HG02610 (cell line): ENCODE data around the gene KRTAP5-4.
"Not testable (repeated sequence)": the region's sequence is repeated elsewhere in the genome, so short reads cannot be mapped to it uniquely, and the experiment has no call there.

ENCODE experiments used
- ATAC-seq: cut with Tn5 transposase; IDR thresholded peaks from one replicate; pipeline ENCODE4 v1.9.1; 2021; ENCODE audit warnings: mild to moderate bottlenecking, moderate library complexity; ENCODE audit not compliant: unreplicated experiment

The KRTAP5-4 gene, protein sequence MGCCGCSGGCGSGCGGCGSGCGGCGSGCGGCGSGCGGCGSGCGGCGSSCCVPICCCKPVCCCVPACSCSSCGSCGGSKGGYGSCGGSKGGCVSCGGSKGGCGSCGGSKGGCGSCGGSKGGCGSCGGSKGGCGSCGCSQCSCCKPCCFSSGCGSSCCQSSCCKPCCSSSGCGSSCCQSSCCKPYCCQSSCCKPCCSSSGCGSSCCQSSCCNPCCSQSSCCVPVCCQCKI

DNA sequence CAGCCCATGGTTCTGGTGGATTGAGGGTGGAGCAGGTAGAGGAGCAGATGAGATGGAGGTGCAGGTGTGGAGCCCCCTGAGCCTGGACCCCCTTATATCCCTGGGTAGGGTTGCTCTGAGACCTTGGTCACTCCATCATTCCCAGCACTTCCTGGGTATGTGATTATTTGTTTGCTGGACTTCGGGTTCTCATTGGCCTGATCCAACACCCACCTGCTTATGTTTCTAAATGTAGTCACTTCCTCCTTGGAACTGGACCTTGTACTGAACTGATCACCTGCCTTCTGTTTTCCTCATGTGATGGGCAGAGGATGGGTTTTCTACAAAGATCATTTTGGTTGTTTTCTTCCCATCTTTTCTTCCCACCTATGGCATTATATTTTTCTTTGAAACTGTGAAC, at the start of gene KRTAP5-4:
TSS of gene KRTAP5-4 (minus strand) at position 53 of the 400 bp plus-strand sequence. CDS start at position 8, 45 bp downstream.
- no peak for ATAC-seq

DNA sequence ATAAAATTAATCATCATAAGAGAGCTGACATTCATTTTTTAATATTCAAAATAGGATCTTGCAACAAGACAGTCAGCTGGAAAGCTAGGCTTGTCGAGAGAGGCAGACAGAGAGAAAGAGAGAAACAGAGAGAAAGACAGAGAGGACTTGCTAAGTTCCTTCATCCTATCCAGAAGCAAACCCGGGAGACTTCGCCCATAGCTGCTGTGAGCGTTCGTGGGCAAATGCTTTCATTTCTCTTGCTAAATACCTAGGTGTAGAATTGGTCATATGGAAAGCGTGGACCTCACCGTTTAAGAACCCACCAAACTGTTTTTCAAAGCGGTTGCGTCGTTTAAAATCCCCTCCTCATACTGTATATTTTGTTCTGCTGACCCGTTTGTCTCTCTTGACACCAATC, 49.7 kb upstream of the KRTAP5-4 start:
- no peak for ATAC-seq

DNA sequence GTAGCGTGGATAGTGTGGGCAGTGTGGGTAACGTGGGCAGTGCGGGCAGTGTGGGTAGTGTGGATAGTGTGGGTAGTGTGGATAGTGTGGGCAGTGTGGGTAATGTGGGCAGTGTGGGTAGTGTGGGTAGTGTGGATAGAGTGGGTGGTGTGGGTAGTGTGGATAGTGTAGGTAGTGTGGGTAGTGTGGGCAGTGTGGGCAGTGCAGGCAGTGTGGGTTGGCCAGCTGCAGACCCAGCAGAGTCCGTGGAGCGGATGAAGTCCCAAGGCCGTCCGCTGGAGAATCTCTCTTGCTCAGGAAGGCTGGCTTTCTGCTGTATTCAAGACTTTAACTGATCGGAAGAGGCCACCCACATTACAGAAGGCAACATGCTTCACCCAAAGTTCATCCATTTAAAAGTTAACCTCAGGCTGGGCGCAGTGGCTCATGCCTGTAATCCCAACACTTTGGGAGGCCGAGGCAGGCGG, 49.0 kb upstream of the KRTAP5-4 start:
- no peak for ATAC-seq

DNA sequence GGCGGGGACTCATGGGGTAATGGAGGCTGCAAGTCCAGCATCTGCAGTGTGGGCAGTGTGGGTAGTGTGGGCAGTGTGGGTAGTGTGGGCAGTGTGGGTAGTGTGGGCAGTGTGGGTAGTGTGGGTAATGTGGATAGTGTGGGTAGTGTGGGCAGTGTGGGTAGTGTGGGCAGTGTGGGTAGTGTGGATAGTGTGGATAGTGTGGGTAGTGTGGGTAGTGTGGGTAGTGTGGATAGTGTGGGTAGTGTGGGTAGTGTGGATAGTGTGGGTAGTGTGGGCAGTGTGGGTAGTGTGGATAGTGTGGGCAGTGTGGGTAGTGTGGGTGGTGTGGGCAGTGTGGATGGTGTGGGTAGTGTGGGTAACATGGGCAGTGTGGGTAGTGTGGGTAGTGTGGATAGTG, 48.5 kb upstream of the KRTAP5-4 start:
- not testable (repeated sequence) for ATAC-seq

DNA sequence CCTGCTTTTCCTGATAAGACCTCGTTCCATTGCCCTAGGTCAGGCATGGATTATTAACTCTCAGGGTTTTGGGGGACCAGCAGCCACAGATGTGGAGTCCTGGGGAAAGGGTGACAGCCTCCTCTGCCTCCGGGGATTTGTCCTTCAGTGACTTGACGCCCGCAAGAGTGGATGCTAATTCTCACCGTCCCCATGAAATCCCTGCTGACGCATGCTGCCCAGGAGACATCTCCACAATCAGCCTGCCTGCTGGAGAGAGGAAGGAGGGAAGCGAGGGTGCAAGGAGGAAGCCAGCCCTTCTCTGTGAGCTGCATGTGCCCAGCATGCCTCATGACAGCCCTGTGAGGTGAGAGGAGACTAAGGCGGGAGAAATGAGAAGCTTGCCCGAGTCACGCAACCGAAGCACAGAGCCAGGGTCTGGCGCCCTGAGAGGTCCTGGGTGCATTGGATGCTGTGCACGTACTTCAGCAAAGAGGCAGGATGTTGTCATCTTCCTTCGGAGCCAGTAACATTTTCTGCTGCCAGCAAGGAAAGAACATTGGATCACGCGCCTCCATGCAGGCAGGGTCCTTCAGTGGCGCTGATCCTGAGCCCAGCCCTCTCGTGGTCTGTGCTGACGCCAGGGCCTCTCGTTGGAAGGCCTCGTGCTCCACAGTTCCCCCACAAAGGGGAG, 47.7 kb upstream of the KRTAP5-4 start:
- ATAC-seq, result no peak

DNA sequence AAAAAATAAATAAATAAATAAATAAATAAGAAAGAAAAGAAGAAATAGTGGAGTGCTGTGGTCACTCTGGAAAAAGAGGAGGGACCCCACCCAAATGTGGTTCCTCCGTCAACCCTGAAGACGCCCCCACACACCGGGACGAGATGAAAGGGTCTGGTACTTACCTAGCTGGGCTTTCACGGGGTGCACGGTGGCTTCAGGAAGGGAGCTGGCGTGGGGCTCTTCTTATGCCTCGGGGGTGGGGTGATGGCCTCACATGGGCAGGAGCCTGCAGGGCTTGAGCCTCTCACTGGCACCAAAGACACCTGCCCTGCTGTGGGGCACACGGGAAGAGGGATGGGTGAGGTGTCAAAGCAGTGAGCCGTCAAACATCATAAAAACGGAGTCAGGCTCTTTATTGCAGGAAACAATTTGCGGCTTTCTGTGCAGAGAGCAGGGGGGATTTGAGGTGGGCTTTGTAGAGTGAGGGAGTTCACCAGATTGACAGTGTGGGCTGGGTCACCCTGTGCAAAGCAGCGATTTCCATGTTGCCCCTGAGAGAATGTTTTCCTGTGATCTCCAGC, 47.1 kb upstream of the KRTAP5-4 start:
- no peak for ATAC-seq

DNA sequence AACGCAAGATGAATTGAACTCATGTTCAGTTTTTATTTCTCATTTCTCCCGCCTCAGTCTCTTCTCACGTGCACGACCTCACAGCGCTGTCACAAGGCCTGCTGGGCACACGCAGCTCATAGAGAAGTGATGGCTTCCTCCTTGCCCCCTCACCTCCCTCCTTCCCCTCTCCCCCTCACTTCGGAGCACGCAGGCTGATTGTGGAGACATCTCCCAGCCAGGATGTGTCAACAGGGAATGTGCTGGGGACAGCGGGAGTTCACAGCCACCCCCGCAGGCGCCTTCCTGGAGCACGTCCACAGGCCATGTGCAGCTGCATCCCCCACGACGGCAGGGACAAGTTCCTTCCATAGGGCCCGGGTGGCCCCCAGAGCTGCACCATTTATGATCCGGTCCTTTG, 46.0 kb upstream of the KRTAP5-4 start:
- ATAC-seq, result no peak

DNA sequence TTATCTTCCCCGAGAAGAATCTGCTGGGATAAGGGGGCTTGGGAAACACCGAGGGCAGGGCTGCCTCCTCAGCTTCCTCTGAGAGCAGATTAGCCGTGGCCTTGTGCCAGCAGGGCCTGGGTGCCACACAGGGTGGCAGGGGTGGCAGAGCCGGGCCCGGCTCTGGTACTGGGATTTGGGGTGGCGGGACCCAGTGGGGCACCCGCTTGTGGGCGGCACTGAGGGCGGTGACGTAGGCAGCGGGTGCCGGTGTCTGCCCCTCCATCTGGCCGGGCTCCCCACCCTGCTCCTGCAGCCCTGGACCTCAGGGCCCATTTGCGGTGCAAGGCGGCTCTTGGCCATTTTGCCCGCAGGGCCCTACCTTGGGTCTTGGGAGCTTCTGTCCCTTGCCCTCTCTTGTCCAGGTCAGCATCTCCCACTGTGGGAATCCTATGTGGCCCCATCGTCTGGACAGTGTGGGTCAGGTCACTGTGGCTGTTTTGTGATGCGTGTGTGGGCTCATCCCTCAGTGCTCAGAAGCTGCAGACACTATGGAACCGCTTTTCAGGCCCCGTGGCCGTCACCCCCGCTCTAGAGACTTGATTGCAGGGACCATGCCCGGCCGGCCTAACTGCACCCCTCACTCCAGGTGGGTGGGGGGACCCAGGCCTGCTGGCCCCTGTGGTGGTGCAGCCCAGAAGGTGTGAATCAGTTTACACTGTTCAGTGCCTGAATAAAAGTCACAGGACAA, 45.3 kb upstream of the KRTAP5-4 start:
- no peak for ATAC-seq

DNA sequence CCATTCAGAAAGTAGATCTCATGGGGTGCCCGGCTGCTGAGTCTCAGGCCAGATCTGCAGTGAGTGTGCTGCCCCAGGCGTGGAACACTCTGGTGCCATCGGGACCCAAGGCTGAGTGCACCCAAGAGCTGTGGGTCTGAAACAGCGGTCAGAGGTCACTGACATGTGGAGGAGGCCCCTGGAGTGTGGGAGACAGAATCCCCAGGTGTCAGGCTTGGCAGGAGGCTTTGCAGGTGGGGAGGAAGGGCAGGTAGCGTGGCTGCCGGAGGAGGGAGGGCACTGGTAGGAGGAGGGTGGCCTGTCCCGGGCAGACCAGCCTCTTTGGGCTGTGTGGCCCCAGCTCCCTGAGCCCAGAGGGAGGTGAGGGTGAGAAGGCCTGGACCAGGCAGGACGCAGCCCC, 43.4 kb upstream of the KRTAP5-4 start:
- ATAC-seq, result no peak

DNA sequence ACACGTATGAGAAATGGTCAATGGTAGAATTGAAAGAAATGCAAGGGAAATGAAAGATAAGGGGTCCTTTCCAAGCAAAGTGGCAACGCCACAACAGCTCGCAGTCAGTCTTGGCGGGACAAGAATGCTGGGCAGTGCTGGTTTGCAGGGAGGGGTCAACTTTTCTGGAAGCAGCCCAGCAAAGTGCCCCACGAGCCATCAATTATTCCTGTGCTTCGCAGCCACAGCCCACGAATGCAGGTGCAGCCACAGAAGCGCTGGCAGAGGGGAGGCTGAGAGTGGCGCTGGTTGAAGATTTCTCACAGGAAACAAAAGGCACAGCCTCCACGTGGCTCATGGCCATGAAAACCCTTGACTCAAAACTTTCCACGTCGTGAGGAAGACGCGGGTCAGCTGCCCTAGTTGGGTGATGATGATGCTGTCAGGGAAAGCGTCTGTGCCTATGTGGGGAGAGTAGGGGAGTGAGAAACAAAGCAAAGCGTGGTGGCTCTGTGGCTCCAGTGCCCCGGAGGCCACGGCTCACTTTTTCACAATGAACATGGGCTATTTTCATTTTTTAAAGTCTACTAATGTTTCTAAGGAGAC, 40.9 kb upstream of the KRTAP5-4 start:
- ATAC-seq, result not testable (repeated sequence)

DNA sequence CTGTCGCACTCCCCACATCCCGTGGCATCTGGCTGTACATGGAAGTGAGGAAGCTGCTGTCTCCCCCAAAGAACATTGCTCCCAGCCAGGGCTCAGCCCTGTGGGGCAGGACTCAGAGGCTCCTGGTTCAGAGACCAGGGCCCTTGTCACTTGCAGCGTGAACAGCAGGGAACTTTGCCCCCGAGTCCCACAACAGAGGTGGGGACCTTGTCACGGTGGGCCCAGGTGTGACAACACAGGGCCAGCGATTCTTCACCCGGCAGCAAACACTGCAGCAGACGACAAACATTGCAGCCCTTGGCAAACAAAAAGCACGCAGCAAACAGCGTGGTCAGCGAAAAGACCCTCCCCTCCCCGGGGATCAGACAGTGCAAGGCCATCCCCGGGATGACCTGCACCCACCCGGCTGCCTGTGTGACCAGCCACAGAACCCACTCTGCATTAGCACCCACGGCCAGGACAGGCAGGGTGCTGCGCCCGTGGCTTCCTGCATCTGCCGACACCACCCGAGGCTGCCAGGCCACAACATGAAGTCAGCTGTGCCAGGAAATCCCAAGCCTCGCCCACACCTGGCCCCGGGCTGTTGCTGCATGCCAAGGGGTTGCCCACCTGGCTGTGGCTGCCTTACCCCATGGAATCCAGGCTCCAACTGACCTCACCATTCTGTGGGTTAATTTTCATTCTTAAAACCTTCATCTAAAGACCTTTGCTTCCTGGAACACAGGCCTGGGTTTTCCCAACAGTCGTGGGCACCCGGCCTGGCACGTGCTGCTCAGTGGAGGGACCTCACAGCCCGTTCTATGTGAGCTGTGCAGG, 39.7 kb upstream of the KRTAP5-4 start:
- not testable (repeated sequence) for ATAC-seq

DNA sequence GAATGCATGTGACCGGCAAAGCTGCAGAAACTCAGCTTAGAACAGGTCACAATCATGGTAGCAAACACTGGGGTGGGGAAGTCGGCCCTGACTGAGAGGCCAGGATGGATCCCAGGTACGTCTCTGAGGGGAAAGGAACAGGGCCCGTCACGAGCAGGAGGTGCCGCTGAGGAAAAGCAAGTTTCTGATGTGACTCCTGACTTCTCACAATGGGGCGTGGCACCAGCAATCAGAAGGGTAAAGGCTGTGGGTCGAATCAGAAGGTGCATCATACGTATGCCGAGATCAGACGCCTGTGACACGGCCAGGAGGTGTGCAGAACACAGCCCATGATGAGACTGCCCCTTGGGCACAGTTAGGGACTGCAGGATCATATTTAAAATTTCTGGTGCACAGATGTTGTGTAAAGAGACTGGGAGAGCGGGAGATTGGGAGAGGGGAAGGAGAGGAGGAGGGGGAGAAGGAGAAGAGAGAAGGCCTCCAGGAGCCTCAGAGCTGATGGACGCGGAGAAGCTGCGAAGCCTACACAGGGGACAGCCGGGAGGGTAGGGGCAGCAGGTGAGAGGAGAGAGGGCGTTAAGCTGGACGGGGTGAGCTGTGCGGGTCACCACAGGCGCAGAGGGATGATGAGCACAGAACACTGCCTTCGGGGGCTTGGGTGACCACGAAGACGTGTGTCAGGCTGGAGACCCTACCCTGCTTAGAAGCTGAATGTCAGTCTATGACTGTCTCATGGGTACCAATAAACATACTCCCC, 38.4 kb upstream of the KRTAP5-4 start:
- ATAC-seq, result no peak

DNA sequence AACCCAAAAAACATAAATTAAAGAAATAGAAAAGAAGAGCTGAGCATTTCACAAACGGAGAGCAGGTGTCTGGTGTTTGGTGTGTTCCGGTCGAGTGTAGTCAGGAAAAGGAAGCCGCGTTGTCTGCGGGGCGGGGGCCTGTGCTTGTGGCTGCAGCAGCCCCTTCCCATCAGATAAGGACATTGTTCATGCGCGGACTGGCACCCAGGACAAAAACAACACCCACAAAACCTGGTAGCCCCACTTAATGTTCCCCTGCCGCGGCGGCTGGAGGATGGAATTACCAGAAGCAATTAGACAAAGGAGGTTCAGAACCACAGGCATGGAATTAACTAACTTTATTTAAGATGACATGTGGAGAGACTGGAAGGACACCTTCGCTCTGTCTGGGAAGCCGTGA, 37.6 kb upstream of the KRTAP5-4 start:
- ATAC-seq, result no peak

DNA sequence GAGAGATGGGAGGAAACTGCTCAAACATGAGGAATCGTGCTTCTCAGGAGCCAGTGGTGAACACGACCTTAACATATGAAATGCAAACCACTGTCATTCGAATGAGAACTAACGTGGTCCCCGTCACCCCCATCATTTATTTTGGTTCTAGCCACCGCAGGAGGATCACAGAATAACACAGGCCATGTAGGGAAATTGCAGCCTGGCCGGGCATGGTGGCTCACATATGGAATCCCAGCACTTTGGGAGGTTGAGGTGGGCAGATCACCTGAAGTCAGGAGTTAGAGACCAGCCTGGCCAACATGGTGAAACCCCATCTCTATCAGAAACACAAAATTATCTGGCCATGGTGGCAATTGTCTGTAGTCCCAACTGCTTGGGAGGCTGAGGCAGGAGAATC, 34.7 kb upstream of the KRTAP5-4 start:
- ATAC-seq, result no peak

DNA sequence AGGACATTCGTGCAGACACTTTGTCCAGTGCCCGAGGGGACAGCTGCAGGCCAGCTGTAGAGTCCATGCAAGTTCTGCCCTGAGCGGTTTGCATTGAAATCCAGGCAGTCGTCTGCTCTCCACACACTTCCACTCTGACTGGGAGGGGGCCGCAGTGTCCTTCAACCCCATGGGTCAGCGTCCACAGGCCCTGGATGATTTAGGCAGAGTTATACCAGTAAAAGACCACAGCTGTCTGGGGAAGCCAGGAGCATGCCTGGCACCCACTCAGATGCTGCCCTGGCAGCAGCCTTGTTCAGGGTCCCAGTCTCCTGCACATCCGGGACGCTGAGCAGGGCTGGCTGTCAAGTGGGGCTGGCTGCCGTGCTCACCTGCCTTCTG, 34.1 kb upstream of the KRTAP5-4 start:
- no peak for ATAC-seq

DNA sequence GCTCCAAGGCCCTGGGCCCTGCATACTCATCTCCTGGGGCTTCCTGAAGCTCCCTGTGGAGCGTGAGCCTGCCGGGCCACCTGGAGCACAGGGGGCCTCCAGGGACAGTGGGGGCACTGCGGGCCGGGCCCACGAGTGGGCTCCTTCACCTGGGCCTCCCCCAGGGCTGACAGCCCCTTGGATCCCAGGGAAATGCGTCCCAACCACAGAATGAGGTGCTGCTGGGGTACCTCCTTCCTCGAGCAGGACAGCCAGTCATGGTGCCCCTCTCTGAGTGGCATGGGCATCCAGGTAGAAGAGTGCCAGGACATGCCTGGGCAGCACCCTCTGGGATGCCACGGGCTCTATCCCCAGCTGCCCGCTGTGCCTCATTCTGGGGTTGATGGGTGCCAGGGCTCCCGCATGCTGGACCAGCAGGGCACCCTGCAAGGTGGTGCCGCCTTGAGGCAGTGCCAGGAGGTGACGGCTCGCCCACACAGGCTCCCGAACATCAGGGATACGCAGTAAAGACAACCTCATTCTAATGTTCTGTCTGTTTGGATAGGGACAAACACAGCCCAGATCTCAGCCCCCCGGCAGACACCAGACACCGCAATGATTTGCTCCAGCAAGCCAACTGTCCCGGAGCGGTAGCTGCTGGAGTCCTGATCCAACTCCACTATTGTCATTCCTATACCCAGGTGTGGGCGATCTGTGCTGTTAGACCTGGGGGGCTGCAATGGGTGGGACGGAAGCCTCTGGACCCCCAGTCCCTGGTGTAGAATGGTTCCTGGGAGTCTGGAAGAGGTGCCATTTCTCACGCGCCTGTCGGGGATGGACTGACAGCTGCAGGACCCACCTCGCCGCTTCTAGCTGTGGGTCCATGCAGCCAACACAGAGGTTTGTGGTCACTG, 33.5 kb upstream of the KRTAP5-4 start:
- no peak for ATAC-seq

DNA sequence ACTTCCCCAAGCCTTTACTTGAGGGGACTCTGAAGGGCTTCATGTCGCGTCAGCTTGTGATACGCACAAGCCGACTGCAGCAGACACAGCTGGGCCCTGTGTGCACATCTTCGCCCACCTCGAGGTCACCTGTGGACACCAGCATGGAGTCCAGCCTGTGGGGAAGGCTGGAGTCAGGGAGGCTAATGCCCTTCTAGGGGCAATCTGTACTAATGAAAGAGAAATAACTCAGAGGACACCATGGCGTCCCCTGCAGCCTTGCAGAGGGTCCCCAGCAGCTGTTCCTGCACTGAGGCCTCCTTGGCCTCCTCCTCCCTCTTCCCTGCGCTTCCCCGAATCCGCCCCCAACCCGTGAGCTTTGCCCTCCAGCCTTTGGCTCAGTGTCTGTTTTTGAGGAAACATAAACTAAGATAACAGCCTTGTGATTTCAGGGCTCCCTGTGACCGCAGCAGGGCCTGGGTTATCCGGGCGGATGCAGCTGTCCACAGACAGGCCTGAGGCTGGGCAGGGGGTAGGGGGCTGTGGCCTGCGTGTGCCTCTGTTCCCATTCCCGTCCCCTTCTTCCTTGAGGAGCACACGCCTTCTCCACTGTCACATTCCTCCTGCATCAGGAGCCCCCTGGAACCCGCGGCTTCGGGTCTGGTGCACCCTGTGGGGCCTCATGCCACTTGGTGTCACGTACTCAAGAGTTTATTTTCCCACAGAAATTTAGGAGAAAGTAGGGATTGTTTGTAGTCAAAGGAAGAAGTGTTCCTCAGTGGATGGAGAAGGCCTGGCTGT, 32.6 kb upstream of the KRTAP5-4 start:
- ATAC-seq, result no peak
